Fibroblast of pulmonary artery (primary cell): ENCODE results near the gene CD22.

Experiments used
- DNase-seq: peaks from one replicate; pipeline ENCODE4 v3.0.0-alpha.2; 2010; ENCODE audit warnings: low read depth
- H3K4me3 ChIP-seq: replicated peaks from 2 replicates; pipeline ENCODE4 v1.5.1; 2011; ENCODE audit warnings: low read depth, mild to moderate bottlenecking, control low read depth, low read length, moderate library complexity
- TF ChIP-seq, protein P1 (sequence below): IDR thresholded peaks from 2 replicates; pipeline ENCODE4 v1.5.1; 2011; ENCODE audit warnings: mild to moderate bottlenecking, control low read depth, low read length, inconsistent platforms; ENCODE audit errors: missing control alignments

CD22 gene

DNA sequence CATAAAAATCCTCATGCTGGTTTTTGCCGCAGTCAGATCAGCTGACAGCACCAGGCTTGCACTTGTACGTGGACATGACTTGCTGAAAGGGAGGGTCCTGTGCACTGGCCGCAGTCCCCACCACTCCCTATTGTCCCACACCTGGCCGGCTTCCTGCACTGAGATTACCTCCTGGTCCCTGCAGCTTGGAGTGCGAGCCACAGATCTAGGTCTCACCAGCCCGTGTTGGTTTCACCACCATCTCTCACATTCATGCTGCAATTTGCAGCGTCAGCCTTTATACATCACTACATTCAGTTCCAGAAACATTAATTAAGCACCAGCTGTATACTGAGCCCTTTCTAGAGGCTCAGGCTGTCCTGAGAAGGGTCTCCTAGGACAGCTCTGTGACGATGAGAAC, 15.0 kb upstream of the CD22 start:
- TF ChIP-seq, protein P1, sequence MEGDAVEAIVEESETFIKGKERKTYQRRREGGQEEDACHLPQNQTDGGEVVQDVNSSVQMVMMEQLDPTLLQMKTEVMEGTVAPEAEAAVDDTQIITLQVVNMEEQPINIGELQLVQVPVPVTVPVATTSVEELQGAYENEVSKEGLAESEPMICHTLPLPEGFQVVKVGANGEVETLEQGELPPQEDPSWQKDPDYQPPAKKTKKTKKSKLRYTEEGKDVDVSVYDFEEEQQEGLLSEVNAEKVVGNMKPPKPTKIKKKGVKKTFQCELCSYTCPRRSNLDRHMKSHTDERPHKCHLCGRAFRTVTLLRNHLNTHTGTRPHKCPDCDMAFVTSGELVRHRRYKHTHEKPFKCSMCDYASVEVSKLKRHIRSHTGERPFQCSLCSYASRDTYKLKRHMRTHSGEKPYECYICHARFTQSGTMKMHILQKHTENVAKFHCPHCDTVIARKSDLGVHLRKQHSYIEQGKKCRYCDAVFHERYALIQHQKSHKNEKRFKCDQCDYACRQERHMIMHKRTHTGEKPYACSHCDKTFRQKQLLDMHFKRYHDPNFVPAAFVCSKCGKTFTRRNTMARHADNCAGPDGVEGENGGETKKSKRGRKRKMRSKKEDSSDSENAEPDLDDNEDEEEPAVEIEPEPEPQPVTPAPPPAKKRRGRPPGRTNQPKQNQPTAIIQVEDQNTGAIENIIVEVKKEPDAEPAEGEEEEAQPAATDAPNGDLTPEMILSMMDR = no peak
- DNase-seq = no peak
- H3K4me3 ChIP-seq = no peak overlapping the region

DNA sequence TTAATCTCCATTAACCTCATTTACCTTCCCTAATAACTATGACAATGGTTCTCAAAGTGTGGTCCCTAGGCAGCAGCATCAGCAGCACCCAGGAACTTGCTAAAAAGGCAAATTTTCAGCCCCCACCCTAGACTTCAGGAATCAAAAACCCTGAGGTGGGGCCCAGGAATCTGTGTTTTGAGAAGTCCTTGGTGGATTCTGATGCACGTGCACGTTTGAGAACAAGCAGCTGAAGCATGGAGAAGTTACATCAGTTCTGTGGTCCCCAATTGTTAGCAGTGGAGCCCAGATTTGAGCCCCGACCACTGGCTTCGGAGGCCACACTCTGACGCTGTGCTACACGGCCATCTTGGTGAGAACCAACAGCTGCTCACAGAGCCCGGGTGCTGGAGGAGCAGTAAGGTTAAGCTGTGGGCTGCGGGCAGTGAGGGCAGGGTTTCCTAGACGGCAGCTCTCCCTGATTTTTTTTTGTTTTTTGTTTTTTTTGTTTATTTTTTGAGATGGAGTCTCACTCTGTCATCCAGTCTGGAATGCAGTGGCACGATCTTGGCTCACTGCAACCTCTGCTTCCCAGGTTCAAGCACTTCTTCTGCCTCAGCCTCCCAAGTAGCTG, 14.0 kb upstream of the CD22 start:
- H3K4me3 ChIP-seq = no peak overlapping the region
- TF ChIP-seq, protein P1 = no peak
- no peak for DNase-seq

DNA sequence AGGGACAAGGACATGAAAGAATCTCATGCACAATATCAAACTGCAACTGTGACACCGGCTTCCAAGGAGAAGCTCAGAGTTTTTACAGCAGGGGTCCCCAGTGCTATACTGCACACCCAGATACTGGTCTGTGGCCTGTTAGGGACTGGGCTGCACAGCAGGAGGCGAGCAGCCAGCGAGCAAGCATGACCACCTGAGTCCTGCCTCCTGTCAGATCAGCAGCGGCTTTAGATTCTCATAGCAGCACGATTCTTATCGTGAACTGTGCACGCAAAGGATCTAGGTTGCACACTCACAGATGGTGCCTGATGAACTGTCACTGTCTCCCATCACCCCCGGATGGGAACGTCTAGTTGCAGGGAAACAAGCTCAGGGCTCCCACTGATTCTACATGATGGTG, 13.1 kb upstream of the CD22 start:
- TF ChIP-seq, protein P1 = no peak
- no peak for DNase-seq
- H3K4me3 ChIP-seq = no peak overlapping the region

DNA sequence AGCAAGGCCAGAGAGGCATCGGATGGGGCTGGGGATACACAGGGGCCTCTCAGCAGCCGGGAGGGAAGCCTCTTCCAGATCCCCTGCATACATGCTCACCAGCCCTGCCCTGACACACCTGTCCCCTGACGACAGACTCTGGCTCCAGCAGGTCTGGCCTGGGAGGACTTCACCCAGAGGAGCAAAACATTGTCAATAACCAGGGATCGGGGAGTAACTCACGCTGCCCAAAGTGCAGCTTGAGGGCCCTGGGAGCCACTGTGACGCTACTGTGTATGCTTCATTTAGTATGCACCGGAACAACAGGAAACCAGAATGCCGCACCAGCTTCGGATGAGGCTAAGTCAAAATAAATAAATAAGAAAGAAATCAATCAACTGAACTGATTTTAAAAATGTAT, 12.4 kb upstream of the CD22 start:
- H3K4me3 ChIP-seq = no peak overlapping the region
- TF ChIP-seq, protein P1 = no peak
- no peak for DNase-seq

DNA sequence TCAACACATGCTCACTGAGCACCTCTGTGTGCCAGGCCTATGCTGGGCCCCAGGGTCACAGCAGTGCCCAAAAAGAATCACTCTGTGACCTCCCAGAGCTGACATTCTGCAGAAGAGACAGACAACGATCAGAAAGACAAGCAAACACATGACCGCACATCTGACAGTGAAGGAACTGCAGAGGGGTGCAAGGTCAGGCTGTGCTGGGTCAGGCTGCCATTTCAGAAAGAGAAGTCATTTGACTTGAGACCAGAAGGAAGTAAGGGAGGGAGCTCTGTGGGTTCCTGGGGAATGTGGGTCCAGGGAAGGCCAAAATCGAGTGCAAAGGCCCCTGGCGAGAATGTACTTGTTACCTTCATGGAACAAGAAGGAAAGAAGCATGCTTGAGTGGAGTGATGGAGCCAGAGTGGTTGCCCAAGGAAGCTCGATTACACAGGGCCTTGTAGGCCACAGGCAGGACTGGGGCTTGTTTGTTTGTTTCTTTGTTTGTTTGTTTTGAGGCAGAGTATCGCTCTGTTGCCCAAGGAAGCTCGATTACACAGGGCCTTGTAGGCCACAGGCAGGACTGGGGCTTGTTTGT, 11.4 kb upstream of the CD22 start:
- TF ChIP-seq, protein P1 = no peak
- no peak for DNase-seq
- H3K4me3 ChIP-seq = no peak overlapping the region

DNA sequence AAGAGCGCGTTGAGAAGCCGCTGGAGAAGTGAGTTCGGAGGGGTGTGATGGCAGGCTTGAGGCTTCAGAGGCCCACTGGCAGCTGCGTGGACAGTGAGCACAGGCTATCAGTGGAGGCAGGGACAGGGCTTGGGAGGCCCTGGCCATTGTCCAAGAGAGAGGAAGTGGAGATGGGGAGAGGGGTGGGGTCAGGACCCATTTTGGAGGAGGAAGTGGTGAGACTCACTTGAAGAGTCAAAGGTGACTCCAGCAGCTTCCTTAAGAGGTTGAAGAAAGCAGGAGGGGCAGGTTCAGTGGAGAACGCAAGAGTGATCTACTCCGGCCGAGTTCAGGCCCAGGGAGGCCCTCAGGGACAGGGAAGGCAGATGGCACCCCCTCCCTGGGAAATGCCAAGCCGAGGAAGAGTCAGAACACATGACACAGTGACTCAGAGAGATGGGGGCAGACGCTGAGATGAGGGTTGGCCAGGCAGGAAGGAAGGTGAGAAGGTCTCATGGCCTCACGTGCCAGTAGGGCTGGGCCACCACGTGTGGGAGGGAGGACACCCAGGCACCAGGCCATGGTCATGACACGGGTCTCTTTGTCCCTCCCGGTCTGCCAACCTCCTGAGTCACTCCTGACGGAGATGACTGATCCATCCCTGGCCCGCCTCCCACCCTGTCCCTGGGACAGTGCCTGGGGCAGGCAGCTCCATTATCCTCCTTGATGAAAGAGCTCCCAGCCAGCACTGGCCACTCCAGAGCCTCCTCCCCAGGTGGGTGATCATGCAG, 10.1 kb upstream of the CD22 start:
- no peak overlapping the region for H3K4me3 ChIP-seq
- TF ChIP-seq, protein P1 = no peak
- peak; percentile 76 for DNase-seq
